IMR-90 (cell line): Measurements from ENCODE around the gene ARFIP1. TPM values are rescaled to one million over a fixed set of nuclear protein-coding genes. Genes with fewer than 3 reads are reported as not detected.

Experiments
- ATAC-seq: fragments of 200-7000 bp; cut with Tn5 transposase; 2 replicates; pipeline ENCODE4 v1.9.1; 2020; ENCODE audit warnings: low read depth, mild to moderate bottlenecking, moderate library complexity
- BruUV-seq: library from RNA; stranded (reverse); fragments of 400-500 nt; replicated peaks from 2 replicates; lab custom pipeline; 2021; lab: Mats Ljungman, UMichigan
- CTCF ChIA-PET: fragments of 300-600 bp; formaldehyde crosslinking; extraction: SDS; loops from one replicate; lab custom pipeline; 2021; ENCODE audit warnings: antibody characterized with exemption; lab: Yijun Ruan, JAX
- POLR2A ChIA-PET: fragments of 300-600 bp; sonication (Branson Sonifier 250); formaldehyde crosslinking; loops from one replicate; lab custom pipeline; 2022; ENCODE audit warnings: antibody characterized with exemption; ENCODE audit not compliant: unreplicated experiment; lab: Charles Lee
- DNase-seq: peaks from one replicate; pipeline ENCODE4 v3.0.0; 2013
- H2AFZ ChIP-seq: replicated peaks from 2 replicates; pipeline ENCODE3; 2013; ENCODE audit warnings: low read length, mild to moderate bottlenecking; ENCODE audit not compliant: poor library complexity
- H2AK5ac ChIP-seq: 2 replicates; pipeline ENCODE4 v1.6.1; 2013; ENCODE audit warnings: low read depth, low read length, inconsistent platforms
- H2AK9ac ChIP-seq: replicated peaks from 2 replicates; pipeline ENCODE3; 2013; ENCODE audit warnings: mild to moderate bottlenecking, low read depth, low read length, moderate library complexity; ENCODE audit not compliant: poor library complexity
- H2BK120ac ChIP-seq: 2 replicates; pipeline ENCODE4 v1.6.1; 2013; ENCODE audit warnings: low read depth, low read length, inconsistent platforms
- H2BK15ac ChIP-seq: 3 replicates; pipeline ENCODE4 v1.6.1; 2013; ENCODE audit warnings: low read depth, low read length, inconsistent platforms
- H2BK20ac ChIP-seq: 2 replicates; pipeline ENCODE4 v1.6.1; 2013; ENCODE audit warnings: low read depth, mild to moderate bottlenecking, inconsistent platforms, low read length, moderate library complexity
- H2BK5ac ChIP-seq: 2 replicates; pipeline ENCODE4 v1.6.1; 2013; ENCODE audit warnings: mild to moderate bottlenecking, low read depth, low read length, inconsistent platforms; ENCODE audit not compliant: poor library complexity, severe bottlenecking
- H3K14ac ChIP-seq: replicated peaks from 2 replicates; pipeline ENCODE4 v1.6.1; 2013; ENCODE audit warnings: low read depth, low read length, inconsistent platforms
- H3K18ac ChIP-seq: 2 replicates; pipeline ENCODE4 v1.6.1; 2013; ENCODE audit warnings: low read depth, low read length, control low read depth
- H3K23ac ChIP-seq: 2 replicates; pipeline ENCODE4 v1.6.1; 2013; ENCODE audit warnings: low read depth, low read length, inconsistent platforms
- H3K27ac ChIP-seq: 2 replicates; pipeline ENCODE4 v1.5.1; 2013; ENCODE audit warnings: mild to moderate bottlenecking, control low read depth, low read length; ENCODE audit not compliant: insufficient read depth
- H3K27me3 ChIP-seq: 2 replicates; pipeline ENCODE4 v1.6.1; 2013; ENCODE audit warnings: low read length; ENCODE audit not compliant: control insufficient read depth, insufficient read depth
- H3K36me3 ChIP-seq: 2 replicates; pipeline ENCODE4 v1.6.1; 2013; ENCODE audit warnings: low read length, mixed read lengths; ENCODE audit not compliant: control insufficient read depth, insufficient read depth
- H3K4ac ChIP-seq: 2 replicates; pipeline ENCODE4 v1.6.1; 2013; ENCODE audit warnings: low read depth, low read length, inconsistent platforms
- H3K4me1 ChIP-seq: 2 replicates; pipeline ENCODE4 v1.6.1; 2013; ENCODE audit warnings: low read length, mixed read lengths; ENCODE audit not compliant: control insufficient read depth, insufficient read depth
- H3K4me2 ChIP-seq: 2 replicates; pipeline ENCODE4 v1.6.1; 2013; ENCODE audit warnings: low read depth, mild to moderate bottlenecking, control low read depth, low read length, moderate library complexity
- H3K4me3 ChIP-seq: 2 replicates; pipeline ENCODE4 v1.5.1; 2013; ENCODE audit warnings: low read depth, mild to moderate bottlenecking, control low read depth, low read length, moderate library complexity; ENCODE audit not compliant: insufficient read depth
- H3K56ac ChIP-seq: 2 replicates; pipeline ENCODE4 v1.6.1; 2013; ENCODE audit warnings: low read length, inconsistent platforms; ENCODE audit not compliant: insufficient read depth; ENCODE audit errors: extremely low read depth
- H3K79me1 ChIP-seq, 2 experiments: 2 replicates each; pipeline ENCODE4 v1.6.1; 2013; ENCODE audit warnings: low read length in 2 of 2, inconsistent platforms in 1 of 2, low read depth in 1 of 2
- H3K9ac ChIP-seq: 2 replicates; pipeline ENCODE4 v1.6.1; 2013; ENCODE audit warnings: low read depth, low read length, control low read depth
- H3K9me1 ChIP-seq: 2 replicates; pipeline ENCODE4 v1.6.1; 2013; ENCODE audit warnings: low read length, inconsistent platforms; ENCODE audit not compliant: insufficient read depth
- H3K9me3 ChIP-seq: 2 replicates; pipeline ENCODE4 v1.6.1; 2013; ENCODE audit warnings: low read length; ENCODE audit not compliant: control insufficient read depth, insufficient read depth
- H4K20me1 ChIP-seq: 2 replicates; pipeline ENCODE4 v1.6.1; 2013; ENCODE audit warnings: low read length, inconsistent platforms; ENCODE audit not compliant: insufficient read depth
- H4K5ac ChIP-seq: 2 replicates; pipeline ENCODE4 v1.6.1; 2013; ENCODE audit warnings: mild to moderate bottlenecking, low read depth, low read length, control low read depth
- H4K8ac ChIP-seq, 2 experiments: 2 replicates each; pipeline ENCODE4 v1.6.1; 2013; ENCODE audit warnings: low read depth in 2 of 2, low read length in 2 of 2, control low read depth in 1 of 2, inconsistent platforms in 1 of 2
- H4K91ac ChIP-seq: 2 replicates; pipeline ENCODE4 v1.6.1; 2013; ENCODE audit warnings: low read depth, low read length, inconsistent platforms; ENCODE audit not compliant: insufficient read depth
- BHLHE40 ChIP-seq: fragments of 150-350 bp; IDR thresholded peaks from 2 replicates; pipeline ENCODE4 v1.6.1; 2016; ENCODE audit warnings: mild to moderate bottlenecking, low read depth, low read length
- CEBPB ChIP-seq: IDR thresholded peaks from 2 replicates; pipeline ENCODE4 v1.6.1; 2012; ENCODE audit warnings: low read depth, low read length, improper control_type of control experiment
- CHD1 ChIP-seq: IDR thresholded peaks from 2 replicates; pipeline ENCODE4 v1.6.1; 2012; ENCODE audit warnings: low read depth, low read length, improper control_type of control experiment
- CTCF ChIP-seq: conservative IDR thresholded peaks from 2 replicates; pipeline ENCODE4 v1.5.1; 2012; ENCODE audit warnings: mild to moderate bottlenecking, low read depth, low read length, improper control_type of control experiment
- ELK1 ChIP-seq: fragments of 150-350 bp; IDR thresholded peaks from 2 replicates; pipeline ENCODE4 v1.6.1; 2016; ENCODE audit warnings: low read depth, mild to moderate bottlenecking, low read length, moderate library complexity, borderline replicate concordance
- FOS ChIP-seq: fragments of 150-350 bp; IDR thresholded peaks from 2 replicates; pipeline ENCODE4 v1.6.1; 2016; ENCODE audit warnings: low read depth, low read length
- MAFK ChIP-seq: IDR thresholded peaks from 2 replicates; pipeline ENCODE4 v1.6.1; 2012; ENCODE audit warnings: low read depth, low read length, improper control_type of control experiment
- MXI1 ChIP-seq: IDR thresholded peaks from 2 replicates; pipeline ENCODE4 v1.6.1; 2012; ENCODE audit warnings: low read depth, mild to moderate bottlenecking, low read length, moderate library complexity, borderline replicate concordance
- NFE2L2 ChIP-seq: fragments of 150-350 bp; IDR thresholded peaks from 2 replicates; pipeline ENCODE4 v1.6.1; 2016; ENCODE audit warnings: low read depth, mild to moderate bottlenecking, low read length
- RCOR1 ChIP-seq: IDR thresholded peaks from 2 replicates; pipeline ENCODE4 v1.6.1; 2012; ENCODE audit warnings: mild to moderate bottlenecking, low read length, improper control_type of control experiment; ENCODE audit not compliant: insufficient replicate concordance
- RFX5 ChIP-seq: IDR thresholded peaks from 2 replicates; pipeline ENCODE4 v1.8.0; 2012; ENCODE audit warnings: low read depth, mild to moderate bottlenecking, low read length, moderate library complexity
- SMC3 ChIP-seq: fragments of 150-350 bp; IDR thresholded peaks from 2 replicates; pipeline ENCODE4 v1.6.1; 2016; ENCODE audit warnings: low read depth, mild to moderate bottlenecking, antibody characterized with exemption, low read length, moderate library complexity
- USF2 ChIP-seq: fragments of 150-350 bp; IDR thresholded peaks from 2 replicates; pipeline ENCODE4 v1.6.1; 2017; ENCODE audit warnings: mild to moderate bottlenecking, antibody characterized with exemption, low read length, low read depth
- WGBS, 2 experiments: methylation state at CpG; one replicate each; pipeline versions ENCODE4 v1.1.5 to v1.1.7; 2013; ENCODE audit warnings: missing lambda C conversion rate in 2 of 2; ENCODE audit not compliant: insufficient read length in 1 of 2; ENCODE audit errors: extremely low coverage in 2 of 2; 5-methylcytosine and 5-hydroxymethylcytosine counted together
- dilution Hi-C: fragments of 300-500 bp; cut with HindIII; formaldehyde crosslinking; loops from one replicate; pipeline ENCODE4 v1.14.3; 2018; ENCODE audit warnings: low sequenced_read_pairs; ENCODE audit not compliant: unreplicated experiment
- in situ Hi-C: fragments of 300-500 bp; cut with MboI; formaldehyde crosslinking; loops from 3 replicates; pipeline ENCODE4 v1.14.3; 2019; ENCODE audit warnings: low sequenced_read_pairs, inconsistent platforms, mixed read lengths
- intact Hi-C: fragments of 100-400 bp; cut with micrococcal nuclease; formaldehyde crosslinking; loops from 2 replicates; pipeline ENCODE4 v1.10.0; 2022
- polyA plus RNA-seq, 3 experiments: library from polyadenylated mRNA; depleted of rRNA; stranded (reverse); fragments of >200 nt; gene quantifications; 2 replicates each; pipeline ENCODE4 v1.2.3, GENCODE V29; 2012; ENCODE audit warnings: low replicate concordance in 1 of 3
- total RNA-seq: library from RNA; depleted of rRNA; stranded (reverse); fragments of >200 nt; gene quantifications from 2 replicates; pipeline ENCODE4 v1.2.3, GENCODE V29; 2012

Gene ARFIP1
- total and polyA plus RNA-seq, 2 of the 4 experiments (the other 2 are of a cell fraction): 12.7 to 30.5 TPM

- H3K9me3 ChIP-seq: peaks cover 2% of the 10 kb centered on the region; the same call in 1 of the 2 replicates
- WGBS, 2 experiments: 2% methylated on average over 21 of the region's 93 CpGs; no CpG with 5 or more reads in 1 of the 2 experiments
- H3K9ac ChIP-seq: no peak overlapping the region
- DNase-seq: peak; percentile 16
- no peak overlapping the region for H3K27ac ChIP-seq
- no peak overlapping the region for H2AK5ac ChIP-seq
- H2AFZ ChIP-seq: peak overlapping the region; percentile 83
- intact Hi-C loops (loop anchor here (5.0 kb wide), 2 partner anchors 39 to 154 kb away; no protein-coding TSS in a partner anchor), dilution Hi-C loops (no loop called here), in situ Hi-C loops (no loop called here)
- H3K36me3 ChIP-seq: no peaks in the 10 kb centered on the region
- H2BK20ac ChIP-seq: no peak overlapping the region
- peak; percentile 62 for ATAC-seq
- H3K4me3 ChIP-seq: peak overlapping the region; percentile 45
- H2BK15ac ChIP-seq: no peak overlapping the region
- H3K23ac ChIP-seq: peak overlapping the region; percentile 15; the same call in 1 of the 2 replicates
- no peak overlapping the region for H3K14ac ChIP-seq
- H4K20me1 ChIP-seq: no peaks in the 10 kb centered on the region
- ChIA-PET CTCF (no interaction called here), POLR2A (no interaction called here)
- no peak overlapping the region for H4K91ac ChIP-seq
- H3K56ac ChIP-seq: no peak overlapping the region
- H2BK5ac ChIP-seq: no peak overlapping the region
- H3K4ac ChIP-seq: no peak overlapping the region
- no peak overlapping the region for H4K8ac ChIP-seq
- H2BK120ac ChIP-seq: no peak overlapping the region
- no TSS peak for BruUV-seq
- H2AK9ac ChIP-seq: peak overlapping the region; percentile 9
- H3K18ac ChIP-seq: no peak overlapping the region
- no peaks in the 10 kb centered on the region for H3K79me1 ChIP-seq
- H3K27me3 ChIP-seq: peaks cover 61% of the 10 kb centered on the region
- TF ChIP-seq USF2 (no peak), CEBPB (no peak), FOS (no peak), MXI1 (no peak), CTCF (no peak), CHD1 (no peak), BHLHE40 (no peak), RFX5 (no peak), MAFK (no peak), RCOR1 (no peak), ELK1 (no peak), SMC3 (no peak), NFE2L2 (no peak)
- H3K4me1 ChIP-seq: no peaks in the 10 kb centered on the region; the same call in 1 of the 2 replicates
- H4K5ac ChIP-seq: no peak overlapping the region
- no peaks in the 10 kb centered on the region for H3K9me1 ChIP-seq
- H3K4me2 ChIP-seq: peak overlapping the region; percentile 91
Measured at GRCh38 chr4:152936446-152937335, 156.9 kb downstream of the ARFIP1 start.
